Smooth muscle cell (in vitro differentiated cells): Measurements from ENCODE around the gene CRY2. TPM values are rescaled to one million over a fixed set of nuclear protein-coding genes. Genes with fewer than 3 reads are reported as not detected.
"Not testable (repeated sequence)": the region's sequence is repeated elsewhere in the genome, so short reads cannot be mapped to it uniquely, and the experiment has no call there.

Experiments used
- DNase-seq: peaks from one replicate; lab custom pipeline; 2025; ENCODE audit not compliant: unreplicated experiment; lab: John Stamatoyannopoulos, UW
- H2AFZ ChIP-seq: fragments of 200-600 bp; sonication (generic); 2 replicates; pipeline ENCODE4 v1.6.0; 2016; ENCODE audit warnings: antibody characterized with exemption, low read depth, mild to moderate bottlenecking
- H3F3A ChIP-seq: fragments of 200-600 bp; sonication (generic); 2 replicates; pipeline ENCODE4 v1.6.0; 2017; ENCODE audit warnings: antibody characterized with exemption, low read depth
- H3K27ac ChIP-seq: fragments of 200-600 bp; sonication (generic); 2 replicates; pipeline ENCODE4 v1.5.1; 2016; ENCODE audit warnings: low read depth, mild to moderate bottlenecking
- H3K27me3 ChIP-seq: fragments of 200-600 bp; sonication (generic); 2 replicates; pipeline ENCODE4 v1.6.1; 2016; ENCODE audit warnings: low read depth, mild to moderate bottlenecking
- H3K36me3 ChIP-seq: fragments of 200-600 bp; sonication (generic); 2 replicates; pipeline ENCODE4 v1.5.1; 2016; ENCODE audit warnings: low read depth
- H3K4me1 ChIP-seq: fragments of 200-600 bp; sonication (generic); 2 replicates; pipeline ENCODE4 v1.5.1; 2016; ENCODE audit warnings: low read depth
- H3K4me2 ChIP-seq: fragments of 200-600 bp; sonication (generic); 2 replicates; pipeline ENCODE4 v1.6.0; 2016; ENCODE audit warnings: mild to moderate bottlenecking
- H3K4me3 ChIP-seq: fragments of 200-600 bp; sonication (generic); 2 replicates; pipeline ENCODE4 v1.5.1; 2016; ENCODE audit warnings: mild to moderate bottlenecking
- H3K79me2 ChIP-seq: fragments of 200-600 bp; sonication (generic); 2 replicates; pipeline ENCODE4 v1.6.0; 2016; ENCODE audit warnings: low read depth, mild to moderate bottlenecking
- H3K9ac ChIP-seq: fragments of 200-600 bp; sonication (generic); 2 replicates; pipeline ENCODE4 v1.6.0; 2016; ENCODE audit warnings: low read depth
- H3K9me3 ChIP-seq: fragments of 200-600 bp; sonication (generic); replicated peaks from 2 replicates; pipeline ENCODE4 v1.5.1; 2016; ENCODE audit warnings: low read depth
- H4K20me1 ChIP-seq: fragments of 200-600 bp; sonication (generic); 2 replicates; pipeline ENCODE4 v1.6.0; 2016; ENCODE audit warnings: low read depth
- CTCF ChIP-seq: fragments of 200-600 bp; sonication (generic); IDR thresholded peaks from 2 replicates; pipeline ENCODE4 v1.5.1; 2017; ENCODE audit warnings: borderline replicate concordance, mild to moderate bottlenecking, antibody characterized with exemption; ENCODE audit not compliant: insufficient read depth, poor library complexity, severe bottlenecking
- WGBS: methylation state at CpG from one replicate; pipeline ENCODE4 v1.1.7; 2016; ENCODE audit warnings: low lambda C conversion rate; 5-methylcytosine and 5-hydroxymethylcytosine counted together
- polyA plus RNA-seq: library from polyadenylated mRNA; unstranded; fragments of >200 nt; fragmentation: Nextera tagmentation; extraction: Ambion mirVana; gene quantifications from 2 replicates; pipeline ENCODE4 v1.2.1, GENCODE V29; 2016
- total RNA-seq: library from RNA; depleted of rRNA; stranded (reverse); fragments of >200 nt; gene quantifications from 2 replicates; pipeline ENCODE4 v1.2.3, GENCODE V29; 2014

CRY2 gene
- total and polyA plus RNA-seq, 2 experiments from 2014 or later, result 26.1 to 30.3 TPM

GRCh38 chr11:45833761-45834160 is 13.5 kb upstream of the CRY2 start:
- H3K4me1 ChIP-seq, result no peaks in the 10 kb centered on the region
- no peaks in the 10 kb centered on the region for H3F3A ChIP-seq
- H3K79me2 ChIP-seq, result no peaks in the 10 kb centered on the region
- H3K27me3 ChIP-seq, result peaks cover 6% of the 10 kb centered on the region
- no peak overlapping the region for H3K4me3 ChIP-seq
- H3K9ac ChIP-seq, result no peak overlapping the region
- WGBS, result 84% methylated on average over 3 of the region's 3 CpGs
- H2AFZ ChIP-seq, result no peak overlapping the region
- no peak overlapping the region for H3K4me2 ChIP-seq
- H3K36me3 ChIP-seq, result no peaks in the 10 kb centered on the region
- no peak for DNase-seq
- H4K20me1 ChIP-seq, result no peaks in the 10 kb centered on the region
- no peaks in the 10 kb centered on the region for H3K9me3 ChIP-seq
- no peak overlapping the region for H3K27ac ChIP-seq
- no peak for TF ChIP-seq CTCF

GRCh38 chr11:45834298-45834756 is 12.9 kb upstream of the CRY2 start:
- H3K4me3 ChIP-seq, result no peak overlapping the region
- no peaks in the 10 kb centered on the region for H4K20me1 ChIP-seq
- no peak overlapping the region for H2AFZ ChIP-seq
- 88% methylated on average over 4 of the region's 4 CpGs for WGBS
- no peak overlapping the region for H3K4me2 ChIP-seq
- H3K36me3 ChIP-seq, result no peaks in the 10 kb centered on the region
- H3K9me3 ChIP-seq, result no peaks in the 10 kb centered on the region
- TF ChIP-seq CTCF, result no peak
- no peaks in the 10 kb centered on the region for H3K79me2 ChIP-seq
- no peak for DNase-seq
- no peak overlapping the region for H3K9ac ChIP-seq
- peaks cover 6% of the 10 kb centered on the region for H3K27me3 ChIP-seq
- no peaks in the 10 kb centered on the region for H3K4me1 ChIP-seq
- H3K27ac ChIP-seq, result no peak overlapping the region
- no peaks in the 10 kb centered on the region for H3F3A ChIP-seq

GRCh38 chr11:45839204-45839603 is 8.1 kb upstream of the CRY2 start:
- no peak for TF ChIP-seq CTCF

GRCh38 chr11:45840251-45840650 is 7.0 kb upstream of the CRY2 start:
- H4K20me1 ChIP-seq, H3K4me3 ChIP-seq, H3K9me3 ChIP-seq, H3K36me3 ChIP-seq, H3F3A ChIP-seq, DNase-seq, H3K27me3 ChIP-seq, H2AFZ ChIP-seq, H3K27ac ChIP-seq, H3K9ac ChIP-seq, H3K79me2 ChIP-seq, H3K4me1 ChIP-seq, H3K4me2 ChIP-seq: not testable (repeated sequence)
- 94% methylated on average over 13 of the region's 13 CpGs for WGBS

More at GRCh38 chr11:45839204-45839603, 8.1 kb upstream of the CRY2 start:
- H3K79me2 ChIP-seq, result no peaks in the 10 kb centered on the region
- no peak overlapping the region for H3K4me2 ChIP-seq
- no peaks in the 10 kb centered on the region for H3K9me3 ChIP-seq
- H3K27me3 ChIP-seq, result peaks cover 6% of the 10 kb centered on the region
- H3K36me3 ChIP-seq, result no peaks in the 10 kb centered on the region
- no peak for DNase-seq
- no peak overlapping the region for H2AFZ ChIP-seq
- H3F3A ChIP-seq, result no peaks in the 10 kb centered on the region
- no peak overlapping the region for H3K9ac ChIP-seq
- H3K4me3 ChIP-seq, result no peak overlapping the region
- WGBS, result 95% methylated on average over 6 of the region's 6 CpGs
- no peak overlapping the region for H3K27ac ChIP-seq
- no peaks in the 10 kb centered on the region for H4K20me1 ChIP-seq
- H3K4me1 ChIP-seq, result no peaks in the 10 kb centered on the region
